HUES64 (cell line): ENCODE measurements around the gene TPPP.

Source experiments
- H3K27ac ChIP-seq: 2 replicates; pipeline ENCODE4 v1.7.0; 2013; ENCODE audit warnings: low read depth, low read length, inconsistent platforms
- H3K27me3 ChIP-seq: 2 replicates; pipeline ENCODE4 v1.6.1; 2013; ENCODE audit warnings: mild to moderate bottlenecking, low read length; ENCODE audit not compliant: insufficient read depth
- H3K36me3 ChIP-seq: 2 replicates; pipeline ENCODE4 v1.6.1; 2013; ENCODE audit warnings: mild to moderate bottlenecking, low read length; ENCODE audit not compliant: insufficient read depth
- H3K4me1 ChIP-seq: 2 replicates; pipeline ENCODE4 v1.6.1; 2013; ENCODE audit warnings: mild to moderate bottlenecking, low read length, moderate library complexity; ENCODE audit not compliant: insufficient read depth
- H3K4me3 ChIP-seq: 2 replicates; pipeline ENCODE4 v1.5.1; 2013; ENCODE audit warnings: mild to moderate bottlenecking, low read length, moderate library complexity
- H3K9ac ChIP-seq: 2 replicates; pipeline ENCODE4 v1.6.1; 2013; ENCODE audit warnings: mild to moderate bottlenecking, low read depth, low read length
- H3K9me3 ChIP-seq: 2 replicates; pipeline ENCODE4 v1.6.1; 2013; ENCODE audit warnings: low read depth, low read length; ENCODE audit not compliant: insufficient read depth
- WGBS: fragments of 150-250, 120-280 bp; methylation state at CpG from one replicate; pipeline ENCODE4 v1.1.7; 2013; ENCODE audit warnings: missing lambda C conversion rate; 5-methylcytosine and 5-hydroxymethylcytosine counted together

TPPP gene

GRCh38 chr5:675111-675870, 17.9 kb downstream of the TPPP start:
- H3K9ac ChIP-seq = no peak overlapping the region
- no peaks in the 10 kb centered on the region for H3K4me1 ChIP-seq
- no peaks in the 10 kb centered on the region for H3K36me3 ChIP-seq
- H3K27me3 ChIP-seq = no peaks in the 10 kb centered on the region; the same call in 1 of the 2 replicates
- H3K27ac ChIP-seq = no peak overlapping the region
- 89% methylated on average over 20 of the region's 20 CpGs for WGBS
- H3K9me3 ChIP-seq = no peaks in the 10 kb centered on the region
- H3K4me3 ChIP-seq = no peak overlapping the region

DNA sequence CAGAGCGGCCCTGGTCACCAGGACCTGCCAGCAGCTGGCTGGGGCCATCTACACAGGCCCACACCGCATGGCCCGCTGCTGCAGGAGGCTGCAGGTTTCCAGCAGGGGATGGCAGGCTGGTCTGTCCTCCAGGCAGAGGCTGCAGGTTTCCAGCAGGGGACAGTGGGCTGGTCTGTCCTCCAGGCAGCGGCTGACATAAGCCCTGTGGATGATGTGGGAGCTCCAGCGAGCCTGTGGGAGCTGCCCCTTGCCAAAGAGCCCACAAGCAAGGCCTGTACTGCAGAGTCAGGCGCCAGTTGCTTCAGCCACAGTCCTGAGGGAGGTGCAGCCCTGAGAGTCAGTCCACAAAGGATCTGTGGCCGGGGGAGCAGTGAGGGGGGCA, 18.5 kb downstream of the TPPP start:
- WGBS = 76% methylated on average over 7 of the region's 7 CpGs
- Histone ChIP-seq H3K36me3 (no peaks in the 10 kb centered on the region), H3K4me1 (no peaks in the 10 kb centered on the region), H3K27me3 (no peaks in the 10 kb centered on the region; the same call in 1 of the 2 replicates), H3K27ac (no peak overlapping the region), H3K9me3 (no peaks in the 10 kb centered on the region), H3K4me3 (no peak overlapping the region), H3K9ac (no peak overlapping the region)

DNA sequence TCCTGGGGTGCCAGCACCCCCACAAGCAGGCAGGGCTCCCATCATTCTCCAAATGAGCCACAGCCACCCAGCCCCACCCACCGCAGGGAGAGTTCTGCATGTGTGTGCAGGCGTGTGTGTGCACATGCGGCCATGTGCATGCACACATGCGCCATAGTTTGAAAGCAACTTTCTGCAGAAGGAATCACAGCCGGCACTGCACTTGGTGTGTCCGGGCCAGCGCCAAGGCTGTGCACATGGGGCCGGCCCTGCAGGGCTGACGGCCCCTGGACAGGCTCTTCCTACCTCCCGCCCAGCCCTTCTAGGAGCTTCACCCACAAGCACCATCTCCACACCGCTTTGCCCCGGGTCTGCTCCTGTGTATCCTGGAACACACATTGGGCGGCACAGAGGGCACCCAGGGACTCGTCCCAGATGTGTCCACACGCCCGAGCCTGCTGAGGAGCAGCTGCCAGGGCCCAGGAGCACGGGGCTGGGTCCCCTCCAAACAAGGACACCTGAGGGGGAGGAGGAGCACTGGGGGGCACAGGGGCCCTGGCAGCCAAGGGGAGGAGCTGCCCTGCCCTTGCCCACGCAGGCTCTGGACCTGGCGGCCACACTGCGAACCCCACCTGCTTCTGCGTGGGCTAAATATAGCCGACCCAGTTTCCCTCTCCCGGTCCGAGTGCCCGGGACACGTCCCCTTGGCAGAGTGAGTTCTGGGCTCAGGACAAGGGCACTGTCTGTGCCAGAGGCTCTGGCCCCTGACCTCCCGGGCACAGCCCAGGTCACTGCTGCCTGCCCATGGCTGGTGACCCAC, 19.1 kb downstream of the TPPP start:
- Histone ChIP-seq H3K27ac (no peak overlapping the region), H3K4me1 (no peaks in the 10 kb centered on the region), H3K9me3 (no peaks in the 10 kb centered on the region), H3K27me3 (no peaks in the 10 kb centered on the region; the same call in 1 of the 2 replicates), H3K36me3 (no peaks in the 10 kb centered on the region), H3K9ac (no peak overlapping the region), H3K4me3 (no peak overlapping the region)
- WGBS = 87% methylated on average over 27 of the region's 27 CpGs

- no peaks in the 10 kb centered on the region for H3K4me1 ChIP-seq
- no peaks in the 10 kb centered on the region for H3K36me3 ChIP-seq
- no peak overlapping the region for H3K4me3 ChIP-seq
- no peaks in the 10 kb centered on the region; the same call in 1 of the 2 replicates for H3K27me3 ChIP-seq
- peak overlapping the region; percentile 70; the same call in 1 of the 2 replicates for H3K27ac ChIP-seq
- peak overlapping the region; percentile 49 for H3K9ac ChIP-seq
- WGBS = 71% methylated on average over 19 of the region's 19 CpGs
- H3K9me3 ChIP-seq = no peaks in the 10 kb centered on the region
These were observed 19.9 kb downstream of the TPPP start for GRCh38 chr5:673161-673830.

- H3K36me3 ChIP-seq = peaks cover under 1% of the 10 kb centered on the region; the same call in 1 of the 2 replicates
- peak overlapping the region; percentile 61 for H3K9ac ChIP-seq
- WGBS = 44% methylated on average over 27 of the region's 27 CpGs
- no peak overlapping the region for H3K4me3 ChIP-seq
- no peaks in the 10 kb centered on the region for H3K4me1 ChIP-seq
- H3K9me3 ChIP-seq = no peaks in the 10 kb centered on the region
- H3K27me3 ChIP-seq = no peaks in the 10 kb centered on the region; the same call in 1 of the 2 replicates
- H3K27ac ChIP-seq = peak overlapping the region; percentile 70; the same call in 1 of the 2 replicates
These were observed 20.6 kb downstream of the TPPP start for GRCh38 chr5:672329-673160.

DNA sequence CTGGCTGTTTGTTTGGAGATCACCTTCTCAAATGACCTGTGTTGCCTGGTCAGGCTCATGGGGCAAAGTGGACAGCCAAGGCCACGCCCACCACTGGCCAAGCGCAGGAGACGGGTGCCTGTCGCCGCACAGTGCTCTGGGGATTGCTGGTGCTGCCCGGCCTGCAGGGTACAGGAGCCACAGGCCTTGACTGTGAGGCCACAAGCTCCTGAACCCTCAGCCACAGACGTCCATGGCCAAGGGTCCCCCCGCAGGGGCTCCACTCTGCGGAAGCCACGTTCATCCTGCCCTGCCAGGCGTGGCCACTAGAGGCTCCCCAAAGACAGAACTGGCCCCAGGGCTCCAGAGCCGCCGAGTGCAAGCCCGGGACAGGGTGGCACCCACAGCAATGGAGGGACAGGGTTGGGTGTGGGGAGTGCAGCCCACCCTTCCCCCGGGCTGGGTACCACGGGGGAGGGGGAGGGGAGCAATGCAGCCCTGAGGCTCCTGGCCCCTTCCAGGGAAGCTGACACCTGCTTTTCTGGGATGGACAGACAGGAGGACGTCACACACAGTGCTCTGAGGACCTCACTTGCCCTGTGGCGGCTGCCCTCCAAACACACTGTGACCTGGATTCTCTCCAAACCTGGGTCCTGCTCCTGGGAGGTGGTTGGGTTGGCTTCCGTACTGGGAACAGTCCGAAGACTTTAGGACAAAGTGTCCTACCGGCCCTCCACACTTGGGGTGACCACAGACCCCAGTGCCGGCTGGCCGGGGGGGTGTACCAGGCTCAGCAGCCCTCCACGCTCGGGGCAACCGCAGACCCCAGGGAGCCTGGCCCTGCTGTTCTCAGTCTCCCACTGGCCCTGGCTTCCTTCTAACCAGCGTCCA, 21.5 kb downstream of the TPPP start:
- H3K4me3 ChIP-seq = no peak overlapping the region
- peak overlapping the region; percentile 45; the same call in 1 of the 2 replicates for H3K27ac ChIP-seq
- H3K9ac ChIP-seq = peak overlapping the region; percentile 61; the same call in 1 of the 2 replicates
- 39% methylated on average over 27 of the region's 27 CpGs for WGBS
- no peaks in the 10 kb centered on the region; the same call in 1 of the 2 replicates for H3K27me3 ChIP-seq
- peaks cover 9% of the 10 kb centered on the region for H3K36me3 ChIP-seq
- H3K4me1 ChIP-seq = no peaks in the 10 kb centered on the region
- H3K9me3 ChIP-seq = no peaks in the 10 kb centered on the region

DNA sequence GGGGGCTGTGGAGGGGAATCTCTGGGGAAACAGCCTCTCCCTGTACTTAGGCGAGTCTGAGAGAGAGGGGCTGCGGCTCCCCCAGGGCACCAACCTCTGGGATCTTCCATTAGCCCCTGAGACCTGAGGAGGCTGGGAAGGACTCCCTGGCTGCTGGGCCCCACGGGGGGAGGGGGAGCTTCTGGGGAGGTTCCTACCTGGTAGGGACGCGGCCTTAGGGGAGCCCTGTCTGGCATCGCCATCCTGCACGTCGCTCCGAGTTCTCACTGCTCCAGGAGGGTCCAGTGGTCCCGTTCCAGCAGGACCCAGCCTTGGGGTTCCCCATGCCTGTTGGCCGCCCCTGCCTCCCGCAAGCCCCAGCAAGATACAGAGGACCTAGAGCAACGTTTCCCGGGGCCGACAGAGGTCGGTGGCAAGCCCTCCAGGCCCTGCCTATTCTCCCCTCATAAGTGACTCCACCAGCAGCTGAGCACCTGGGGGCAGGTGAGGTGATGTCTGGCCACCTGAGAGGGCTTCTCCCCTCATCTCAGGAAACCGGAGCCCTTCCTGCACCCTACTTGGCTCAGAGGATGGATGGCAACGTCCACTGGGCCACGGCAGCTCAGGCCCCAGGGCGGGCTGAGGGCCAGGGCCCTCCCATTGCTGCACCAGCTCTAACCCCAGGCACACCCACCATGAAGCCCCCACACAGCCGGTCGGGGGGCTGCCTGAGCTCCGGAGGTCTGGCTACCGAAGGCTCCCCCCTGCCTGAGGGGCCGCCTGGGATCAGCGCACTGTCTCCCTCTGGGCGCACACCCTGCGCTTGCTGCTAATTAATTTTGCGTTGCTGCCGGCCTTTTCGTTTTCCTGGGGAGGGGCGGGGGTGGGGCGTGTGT, 22.5 kb downstream of the TPPP start:
- Histone ChIP-seq H3K9ac (no peak overlapping the region), H3K36me3 (peaks cover 15% of the 10 kb centered on the region), H3K4me3 (no peak overlapping the region), H3K9me3 (no peaks in the 10 kb centered on the region), H3K27me3 (no peaks in the 10 kb centered on the region; the same call in 1 of the 2 replicates), H3K4me1 (no peaks in the 10 kb centered on the region), H3K27ac (no peak overlapping the region)
- WGBS = 78% methylated on average over 33 of the region's 33 CpGs

DNA sequence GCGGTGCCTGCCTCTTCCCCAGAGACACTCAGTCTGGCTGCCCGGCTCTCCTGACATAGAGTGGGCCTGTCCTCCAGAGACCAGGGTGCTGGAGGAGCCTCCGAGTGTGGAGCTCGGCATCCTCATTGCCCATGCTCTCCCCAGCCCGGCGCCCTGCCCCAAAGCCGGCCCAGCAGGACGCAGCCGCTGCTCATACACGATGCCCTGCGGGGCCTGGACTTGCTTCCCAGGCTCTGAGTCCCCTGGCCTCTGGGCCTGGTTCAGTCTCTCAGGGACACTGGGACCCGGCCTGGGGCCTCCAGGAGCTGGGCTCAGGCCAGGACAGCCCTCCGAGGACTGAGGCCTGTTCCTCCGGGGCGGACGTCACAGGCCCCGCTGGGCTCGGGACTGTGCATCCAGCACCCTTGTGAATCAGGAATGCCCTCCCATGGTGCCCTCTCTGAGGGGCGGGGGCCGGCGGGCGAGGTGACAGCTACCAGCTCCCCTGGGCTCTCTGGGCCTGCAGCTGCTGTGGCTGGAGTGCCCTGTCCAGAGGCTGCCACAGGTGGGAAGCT, 23.2 kb downstream of the TPPP start:
- Histone ChIP-seq H3K27ac (no peak overlapping the region), H3K9me3 (no peaks in the 10 kb centered on the region), H3K27me3 (no peaks in the 10 kb centered on the region; the same call in 1 of the 2 replicates), H3K36me3 (peaks cover 16% of the 10 kb centered on the region), H3K9ac (no peak overlapping the region), H3K4me3 (no peak overlapping the region), H3K4me1 (no peaks in the 10 kb centered on the region)
- 84% methylated on average over 22 of the region's 22 CpGs for WGBS
